ENCODE measurements around the gene TCERG1L.

TCERG1L gene

DNA sequence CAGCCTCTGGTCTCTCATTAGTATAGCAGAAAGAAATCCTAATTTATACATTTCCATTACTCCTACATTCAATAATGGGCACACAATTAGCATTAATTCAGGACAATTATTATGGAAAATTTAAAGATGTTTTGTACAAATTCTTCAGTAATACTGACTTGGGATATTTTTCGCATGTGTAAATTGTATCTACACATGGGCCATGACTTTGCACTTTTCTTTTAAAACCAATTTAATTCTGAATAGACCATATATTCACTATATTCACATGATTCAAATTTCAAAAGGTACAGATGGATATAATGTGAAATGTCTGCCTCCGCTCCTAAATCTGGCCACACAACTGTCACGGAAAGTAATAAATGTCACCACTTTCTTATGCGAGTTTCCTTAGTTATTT is 123.0 kb downstream of the TCERG1L start:
- no peak overlapping the region for H3K23ac ChIP-seq (ENCODE audit: low read length in 2 of 2)
- no peak overlapping the region for H3K18ac ChIP-seq (ENCODE audit: low read depth in 1 of 2, low read length in 2 of 2)
- DNase-seq = no peak
- no peaks in the 10 kb centered on the region for H3K27me3 ChIP-seq (ENCODE audit: control insufficient read depth in 1 of 2, insufficient read depth in 1 of 2, low read length in 2 of 2)
- peaks cover 15% of the 10 kb centered on the region for H3K9me3 ChIP-seq (ENCODE audit: control insufficient read depth, low read length)
- no peak overlapping the region for H3K27ac ChIP-seq (ENCODE audit: low read length, poor library complexity, severe bottlenecking)
- H2AK5ac ChIP-seq (ENCODE audit: low read length, severe bottlenecking) = no peak overlapping the region
- H3K4me1 ChIP-seq (ENCODE audit: control insufficient read depth, insufficient read depth, low read depth, low read length) = no peaks in the 10 kb centered on the region
- H3K4me2 ChIP-seq (ENCODE audit: low read length, poor library complexity, severe bottlenecking) = no peak overlapping the region
- H3K4ac ChIP-seq (ENCODE audit: low read depth in 1 of 2, low read length in 2 of 2) = no peak overlapping the region
- no peaks in the 10 kb centered on the region for H3K79me1 ChIP-seq (replicated peaks; ENCODE audit: low read length, poor library complexity, severe bottlenecking)
- H2BK15ac ChIP-seq (ENCODE audit: low read depth, poor library complexity, severe bottlenecking) = no peak overlapping the region
- no peaks in the 10 kb centered on the region for H3K36me3 ChIP-seq (ENCODE audit: control insufficient read depth in 1 of 2, insufficient read depth in 2 of 2, low read depth in 1 of 2, low read length in 2 of 2)
- WGBS = 95% methylated on average over 3 of the region's 4 CpGs
- no peak overlapping the region for H2BK12ac ChIP-seq (ENCODE audit: low read length in 2 of 2)
- no peak overlapping the region for H3K14ac ChIP-seq (ENCODE audit: low read length in 2 of 2)
- H2AFZ ChIP-seq (ENCODE audit: low read depth, low read length) = no peak overlapping the region
- H2BK5ac ChIP-seq (ENCODE audit: low read depth, low read length, poor library complexity, severe bottlenecking) = no peak overlapping the region
- H4K8ac ChIP-seq (ENCODE audit: low read length) = no peak overlapping the region
- no peak overlapping the region for H3K4me3 ChIP-seq (ENCODE audit: insufficient read depth in 1 of 2, low read depth in 1 of 2, low read length in 2 of 2)
- no peak overlapping the region for H3K9ac ChIP-seq (ENCODE audit: low read length)
- H2BK120ac ChIP-seq (ENCODE audit: low read depth, low read length) = no peak overlapping the region
- H4K91ac ChIP-seq (ENCODE audit: low read length) = no peak overlapping the region

DNA sequence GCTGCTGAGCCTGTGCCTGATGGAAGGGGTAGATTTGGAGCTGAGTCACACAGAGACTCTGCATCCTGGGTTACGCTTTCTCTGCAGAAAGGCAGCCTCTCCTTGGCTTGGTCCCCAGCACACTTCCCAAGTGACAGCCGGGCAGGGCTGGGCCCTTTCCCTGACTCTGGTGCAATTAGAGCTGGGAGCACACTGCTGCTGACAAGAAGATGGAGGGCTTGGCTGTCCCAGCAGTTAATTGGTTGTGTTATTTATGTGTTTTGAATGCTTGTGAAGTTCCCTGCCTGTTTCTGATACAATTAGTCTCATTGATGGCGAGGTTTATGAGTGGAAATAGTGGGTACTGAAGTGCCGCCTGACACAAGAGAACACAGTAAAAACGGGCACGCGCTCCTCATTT is 123.6 kb downstream of the TCERG1L start:
- 55% methylated on average over 7 of the region's 7 CpGs for whole genome bisulfite sequencing
- H3K79me1 ChIP-seq (replicated peaks; ENCODE audit: low read length, poor library complexity, severe bottlenecking) = no peaks in the 10 kb centered on the region
- no peaks in the 10 kb centered on the region for H3K27me3 ChIP-seq (ENCODE audit: control insufficient read depth in 1 of 2, insufficient read depth in 1 of 2, low read length in 2 of 2)
- peaks cover 15% of the 10 kb centered on the region for H3K9me3 ChIP-seq (ENCODE audit: control insufficient read depth, low read length)
- H2AK5ac ChIP-seq (ENCODE audit: low read length, severe bottlenecking) = no peak overlapping the region
- H2BK15ac ChIP-seq (ENCODE audit: low read depth, poor library complexity, severe bottlenecking) = no peak overlapping the region
- H4K8ac ChIP-seq (ENCODE audit: low read length) = no peak overlapping the region
- H3K18ac ChIP-seq (ENCODE audit: low read depth in 1 of 2, low read length in 2 of 2) = no peak overlapping the region
- no peak overlapping the region for H3K4me2 ChIP-seq (ENCODE audit: low read length, poor library complexity, severe bottlenecking)
- no peak overlapping the region for H2BK5ac ChIP-seq (ENCODE audit: low read depth, low read length, poor library complexity, severe bottlenecking)
- H3K36me3 ChIP-seq (ENCODE audit: control insufficient read depth in 1 of 2, insufficient read depth in 2 of 2, low read depth in 1 of 2, low read length in 2 of 2) = no peaks in the 10 kb centered on the region
- peak overlapping the region in 1 of 2 experiments; percentile 40 for H3K23ac ChIP-seq (ENCODE audit: low read length in 2 of 2)
- no peak overlapping the region for H2BK12ac ChIP-seq (ENCODE audit: low read length in 2 of 2)
- no peak overlapping the region for H3K4ac ChIP-seq (ENCODE audit: low read depth in 1 of 2, low read length in 2 of 2)
- H3K9ac ChIP-seq (ENCODE audit: low read length) = no peak overlapping the region
- no peak for DNase-seq
- no peak overlapping the region for H3K14ac ChIP-seq (ENCODE audit: low read length in 2 of 2)
- no peak overlapping the region for H3K27ac ChIP-seq (ENCODE audit: low read length, poor library complexity, severe bottlenecking)
- no peak overlapping the region for H4K91ac ChIP-seq (ENCODE audit: low read length)
- no peak overlapping the region for H2AFZ ChIP-seq (ENCODE audit: low read depth, low read length)
- H3K4me3 ChIP-seq (ENCODE audit: insufficient read depth in 1 of 2, low read depth in 1 of 2, low read length in 2 of 2) = no peak overlapping the region
- H2BK120ac ChIP-seq (ENCODE audit: low read depth, low read length) = no peak overlapping the region
- H3K4me1 ChIP-seq (ENCODE audit: control insufficient read depth, insufficient read depth, low read depth, low read length) = no peaks in the 10 kb centered on the region

DNA sequence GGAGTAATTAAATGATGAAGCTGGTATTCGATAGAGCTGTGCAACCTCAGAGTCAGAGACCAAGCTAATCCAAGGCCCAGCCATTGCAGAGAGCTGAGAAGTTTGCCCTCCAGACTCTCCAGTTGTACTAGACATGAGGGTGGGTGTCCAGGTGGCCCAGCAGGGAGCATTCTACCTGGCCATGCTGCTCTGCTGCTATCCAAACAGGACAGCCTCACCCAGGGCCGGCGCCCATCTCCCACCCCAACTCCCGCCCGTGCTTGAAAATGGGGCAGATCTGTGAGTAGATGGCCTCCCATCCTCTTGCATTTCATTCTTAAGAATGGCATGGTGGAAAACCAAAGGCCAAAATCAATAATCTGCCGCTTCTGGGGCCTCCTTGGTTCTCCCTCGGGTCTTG is 124.2 kb downstream of the TCERG1L start:
- no peak overlapping the region for H3K4me2 ChIP-seq (ENCODE audit: low read length, poor library complexity, severe bottlenecking)
- H3K36me3 ChIP-seq (ENCODE audit: control insufficient read depth in 1 of 2, insufficient read depth in 2 of 2, low read depth in 1 of 2, low read length in 2 of 2) = no peaks in the 10 kb centered on the region
- H2BK120ac ChIP-seq (ENCODE audit: low read depth, low read length) = no peak overlapping the region
- H2BK15ac ChIP-seq (ENCODE audit: low read depth, poor library complexity, severe bottlenecking) = no peak overlapping the region
- H3K4me3 ChIP-seq (ENCODE audit: insufficient read depth in 1 of 2, low read depth in 1 of 2, low read length in 2 of 2) = no peak overlapping the region
- no peak overlapping the region for H4K8ac ChIP-seq (ENCODE audit: low read length)
- no peak for DNase-seq
- H2AK5ac ChIP-seq (ENCODE audit: low read length, severe bottlenecking) = no peak overlapping the region
- no peaks in the 10 kb centered on the region for H3K27me3 ChIP-seq (ENCODE audit: control insufficient read depth in 1 of 2, insufficient read depth in 1 of 2, low read length in 2 of 2)
- H3K4ac ChIP-seq (ENCODE audit: low read depth in 1 of 2, low read length in 2 of 2) = no peak overlapping the region
- no peak overlapping the region for H3K9ac ChIP-seq (ENCODE audit: low read length)
- H3K27ac ChIP-seq (ENCODE audit: low read length, poor library complexity, severe bottlenecking) = no peak overlapping the region
- H2BK5ac ChIP-seq (ENCODE audit: low read depth, low read length, poor library complexity, severe bottlenecking) = no peak overlapping the region
- H3K4me1 ChIP-seq (ENCODE audit: control insufficient read depth, insufficient read depth, low read depth, low read length) = no peaks in the 10 kb centered on the region
- no peak overlapping the region for H3K14ac ChIP-seq (ENCODE audit: low read length in 2 of 2)
- no peaks in the 10 kb centered on the region for H3K79me1 ChIP-seq (replicated peaks; ENCODE audit: low read length, poor library complexity, severe bottlenecking)
- H3K9me3 ChIP-seq (ENCODE audit: control insufficient read depth, low read length) = peaks cover 10% of the 10 kb centered on the region
- 69% methylated on average over 7 of the region's 7 CpGs for WGBS
- no peak overlapping the region for H2BK12ac ChIP-seq (ENCODE audit: low read length in 2 of 2)
- H2AFZ ChIP-seq (ENCODE audit: low read depth, low read length) = no peak overlapping the region
- no peak overlapping the region for H3K23ac ChIP-seq (ENCODE audit: low read length in 2 of 2)
- no peak overlapping the region for H3K18ac ChIP-seq (ENCODE audit: low read depth in 1 of 2, low read length in 2 of 2)
- no peak overlapping the region for H4K91ac ChIP-seq (ENCODE audit: low read length)

DNA sequence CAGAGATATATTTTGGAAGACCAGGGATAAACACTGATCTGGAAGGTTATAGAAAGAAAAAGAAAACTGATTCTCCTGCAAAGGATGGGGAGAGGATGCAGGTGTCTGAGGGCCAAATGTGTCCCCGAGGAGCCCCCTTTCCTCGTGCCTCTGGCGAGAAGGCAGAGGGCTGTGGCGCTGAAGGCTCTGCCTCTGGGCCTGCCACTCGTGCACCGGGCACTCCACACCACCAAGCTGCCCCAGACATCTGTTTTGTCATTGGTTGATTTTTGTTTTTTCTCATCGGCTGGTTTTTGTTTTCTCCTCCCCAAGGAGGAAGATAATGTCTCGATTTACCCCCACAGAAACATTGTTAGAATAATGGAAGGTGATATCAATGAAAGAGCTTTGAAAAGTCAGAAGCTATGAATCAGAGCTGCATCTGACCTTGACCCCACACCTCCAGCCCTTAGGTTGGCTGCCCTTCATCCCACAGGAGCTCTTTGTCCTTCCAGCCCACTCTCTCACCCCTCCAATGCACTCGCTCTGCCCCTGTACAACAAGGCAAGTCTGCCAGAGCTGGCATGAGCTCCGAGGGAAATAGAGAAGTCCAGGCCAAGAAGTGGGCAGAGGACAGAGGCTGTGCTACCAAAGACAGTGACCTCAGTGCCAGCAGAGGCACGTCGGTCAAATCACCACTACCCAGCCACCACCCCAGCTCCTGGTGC is 124.8 kb downstream of the TCERG1L start:
- no peak overlapping the region for H3K4me2 ChIP-seq (ENCODE audit: low read length, poor library complexity, severe bottlenecking)
- no peaks in the 10 kb centered on the region for H3K4me1 ChIP-seq (ENCODE audit: control insufficient read depth, insufficient read depth, low read depth, low read length)
- H3K27ac ChIP-seq (ENCODE audit: low read length, poor library complexity, severe bottlenecking) = no peak overlapping the region
- no peak overlapping the region for H3K23ac ChIP-seq (ENCODE audit: low read length in 2 of 2)
- H2BK5ac ChIP-seq (ENCODE audit: low read depth, low read length, poor library complexity, severe bottlenecking) = no peak overlapping the region
- no peak for DNase-seq
- no peak overlapping the region for H3K14ac ChIP-seq (ENCODE audit: low read length in 2 of 2)
- H3K9ac ChIP-seq (ENCODE audit: low read length) = no peak overlapping the region
- H4K8ac ChIP-seq (ENCODE audit: low read length) = no peak overlapping the region
- H3K27me3 ChIP-seq (ENCODE audit: control insufficient read depth in 1 of 2, insufficient read depth in 1 of 2, low read length in 2 of 2) = no peaks in the 10 kb centered on the region
- H2BK12ac ChIP-seq (ENCODE audit: low read length in 2 of 2) = no peak overlapping the region
- no peak overlapping the region for H3K18ac ChIP-seq (ENCODE audit: low read depth in 1 of 2, low read length in 2 of 2)
- no peak overlapping the region for H2AK5ac ChIP-seq (ENCODE audit: low read length, severe bottlenecking)
- H3K9me3 ChIP-seq (ENCODE audit: control insufficient read depth, low read length) = peaks cover 9% of the 10 kb centered on the region
- H3K79me1 ChIP-seq (replicated peaks; ENCODE audit: low read length, poor library complexity, severe bottlenecking) = no peaks in the 10 kb centered on the region
- no peak overlapping the region for H4K91ac ChIP-seq (ENCODE audit: low read length)
- no peak overlapping the region for H2AFZ ChIP-seq (ENCODE audit: low read depth, low read length)
- no peaks in the 10 kb centered on the region for H3K36me3 ChIP-seq (ENCODE audit: control insufficient read depth in 1 of 2, insufficient read depth in 2 of 2, low read depth in 1 of 2, low read length in 2 of 2)
- H3K4ac ChIP-seq (ENCODE audit: low read depth in 1 of 2, low read length in 2 of 2) = no peak overlapping the region
- WGBS = 83% methylated on average over 6 of the region's 12 CpGs
- H2BK120ac ChIP-seq (ENCODE audit: low read depth, low read length) = no peak overlapping the region
- no peak overlapping the region for H2BK15ac ChIP-seq (ENCODE audit: low read depth, poor library complexity, severe bottlenecking)
- H3K4me3 ChIP-seq (ENCODE audit: insufficient read depth in 1 of 2, low read depth in 1 of 2, low read length in 2 of 2) = no peak overlapping the region

All from mesenchymal stem cell (in vitro differentiated cells and primary cell).